ENCODE data around the gene SLC39A6. TPM values are rescaled to one million over a fixed set of nuclear protein-coding genes. Genes with fewer than 3 reads are reported as not detected.

SLC39A6 gene
- polyA plus RNA-seq, 2 of the 4 experiments (the other 2 are of a cell fraction), result 49.1 to 68.0 TPM

DNA sequence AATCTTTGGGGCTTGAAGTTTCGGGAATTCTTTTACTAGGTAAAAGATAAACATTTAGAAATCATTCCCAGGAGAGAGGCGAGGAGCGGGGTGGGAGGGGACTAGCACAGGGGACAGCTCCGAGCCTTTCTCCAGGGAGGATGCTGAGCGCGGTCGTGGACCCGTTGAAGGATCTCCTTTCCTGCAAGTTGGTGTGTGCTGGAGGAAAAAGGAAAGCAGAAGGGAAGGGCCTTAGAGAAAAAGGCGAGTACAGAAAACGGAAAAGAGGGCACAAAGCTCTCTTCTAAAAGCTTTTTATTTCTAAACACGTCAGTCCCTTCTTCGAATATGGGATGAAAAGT lies 640 bp downstream of the SLC39A6 start:
- ChIA-PET POLR2A (interaction anchor here (0.7 to 1.3 kb wide), 3 partner anchors 16 to 58 kb away, joined by 3 read pairs; partner anchors contain the start of gene MOCOS), CTCF (interaction anchor here (0.8 to 1.2 kb wide), 4 partner anchors 10 to 43 kb away, joined by 3 to 5 read pairs (median 4); no protein-coding TSS in a partner anchor)
- DNase-seq (ENCODE audit: low read depth in 1 of 2, low spot score in 1 of 2) (no peak), FAIRE-seq (no peak), ATAC-seq (peak in 1 of 2 experiments; percentile 30; a peak in 3 of 6 replicates)
- H3K27ac ChIP-seq, result peak overlapping the region; percentile 98 to 100
- H3K9me3 ChIP-seq, result no peaks in the 10 kb centered on the region
- H3K4me3 ChIP-seq, result peak overlapping the region; percentile 86
- 1% methylated on average over 11 of the region's 12 CpGs for WGBS (ENCODE audit: missing lambda C conversion rate)
- TF ChIP-seq HEYL (CRISPR knock-in tag; IDR thresholded peaks at IDR 0.05) (no peak), ZSCAN20 (CRISPR knock-in tag; IDR thresholded peaks at IDR 0.05) (no peak), MYC (IDR thresholded peaks at IDR 0.05; ENCODE audit: borderline replicate concordance, low read length) (no peak), MAZ (IDR thresholded peaks at IDR 0.05; ENCODE audit: borderline replicate concordance, low read depth, low read length) (no peak), HDAC2 (IDR thresholded peaks at IDR 0.05) (no peak), JUN (IDR thresholded peaks at IDR 0.05) (no peak), ZC3H11A (IDR thresholded peaks at IDR 0.05) (no peak), CBX8 (IDR thresholded peaks at IDR 0.05) (no peak), FOSL2 (IDR thresholded peaks at IDR 0.05) (no peak), FOSL2 (CRISPR knock-in tag; IDR thresholded peaks at IDR 0.05) (no peak), SREBF2 (IDR thresholded peaks at IDR 0.05) (no peak)
- TF ChIP-seq, protein P1, sequence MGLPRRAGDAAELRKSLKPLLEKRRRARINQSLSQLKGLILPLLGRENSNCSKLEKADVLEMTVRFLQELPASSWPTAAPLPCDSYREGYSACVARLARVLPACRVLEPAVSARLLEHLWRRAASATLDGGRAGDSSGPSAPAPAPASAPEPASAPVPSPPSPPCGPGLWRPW (IDR thresholded peaks at IDR 0.05), result no peak
- TF ChIP-seq, protein P2, sequence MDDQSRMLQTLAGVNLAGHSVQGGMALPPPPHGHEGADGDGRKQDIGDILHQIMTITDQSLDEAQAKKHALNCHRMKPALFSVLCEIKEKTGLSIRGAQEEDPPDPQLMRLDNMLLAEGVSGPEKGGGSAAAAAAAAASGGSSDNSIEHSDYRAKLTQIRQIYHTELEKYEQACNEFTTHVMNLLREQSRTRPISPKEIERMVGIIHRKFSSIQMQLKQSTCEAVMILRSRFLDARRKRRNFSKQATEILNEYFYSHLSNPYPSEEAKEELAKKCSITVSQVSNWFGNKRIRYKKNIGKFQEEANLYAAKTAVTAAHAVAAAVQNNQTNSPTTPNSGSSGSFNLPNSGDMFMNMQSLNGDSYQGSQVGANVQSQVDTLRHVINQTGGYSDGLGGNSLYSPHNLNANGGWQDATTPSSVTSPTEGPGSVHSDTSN (IDR thresholded peaks at IDR 0.05), result no peak
- TF ChIP-seq, protein P3, sequence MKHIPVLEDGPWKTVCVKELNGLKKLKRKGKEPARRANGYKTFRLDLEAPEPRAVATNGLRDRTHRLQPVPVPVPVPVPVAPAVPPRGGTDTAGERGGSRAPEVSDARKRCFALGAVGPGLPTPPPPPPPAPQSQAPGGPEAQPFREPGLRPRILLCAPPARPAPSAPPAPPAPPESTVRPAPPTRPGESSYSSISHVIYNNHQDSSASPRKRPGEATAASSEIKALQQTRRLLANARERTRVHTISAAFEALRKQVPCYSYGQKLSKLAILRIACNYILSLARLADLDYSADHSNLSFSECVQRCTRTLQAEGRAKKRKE (CRISPR knock-in tag; IDR thresholded peaks at IDR 0.05; ENCODE audit: low read depth), result no peak
- TF ChIP-seq, protein P4, sequence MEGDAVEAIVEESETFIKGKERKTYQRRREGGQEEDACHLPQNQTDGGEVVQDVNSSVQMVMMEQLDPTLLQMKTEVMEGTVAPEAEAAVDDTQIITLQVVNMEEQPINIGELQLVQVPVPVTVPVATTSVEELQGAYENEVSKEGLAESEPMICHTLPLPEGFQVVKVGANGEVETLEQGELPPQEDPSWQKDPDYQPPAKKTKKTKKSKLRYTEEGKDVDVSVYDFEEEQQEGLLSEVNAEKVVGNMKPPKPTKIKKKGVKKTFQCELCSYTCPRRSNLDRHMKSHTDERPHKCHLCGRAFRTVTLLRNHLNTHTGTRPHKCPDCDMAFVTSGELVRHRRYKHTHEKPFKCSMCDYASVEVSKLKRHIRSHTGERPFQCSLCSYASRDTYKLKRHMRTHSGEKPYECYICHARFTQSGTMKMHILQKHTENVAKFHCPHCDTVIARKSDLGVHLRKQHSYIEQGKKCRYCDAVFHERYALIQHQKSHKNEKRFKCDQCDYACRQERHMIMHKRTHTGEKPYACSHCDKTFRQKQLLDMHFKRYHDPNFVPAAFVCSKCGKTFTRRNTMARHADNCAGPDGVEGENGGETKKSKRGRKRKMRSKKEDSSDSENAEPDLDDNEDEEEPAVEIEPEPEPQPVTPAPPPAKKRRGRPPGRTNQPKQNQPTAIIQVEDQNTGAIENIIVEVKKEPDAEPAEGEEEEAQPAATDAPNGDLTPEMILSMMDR (IDR thresholded peaks at IDR 0.05), result no peak
- peaks cover 13% of the 10 kb centered on the region; the same call in 2 of the 3 replicates for H3K4me1 ChIP-seq
- peak overlapping the region; percentile 95 for H3K4me2 ChIP-seq

DNA sequence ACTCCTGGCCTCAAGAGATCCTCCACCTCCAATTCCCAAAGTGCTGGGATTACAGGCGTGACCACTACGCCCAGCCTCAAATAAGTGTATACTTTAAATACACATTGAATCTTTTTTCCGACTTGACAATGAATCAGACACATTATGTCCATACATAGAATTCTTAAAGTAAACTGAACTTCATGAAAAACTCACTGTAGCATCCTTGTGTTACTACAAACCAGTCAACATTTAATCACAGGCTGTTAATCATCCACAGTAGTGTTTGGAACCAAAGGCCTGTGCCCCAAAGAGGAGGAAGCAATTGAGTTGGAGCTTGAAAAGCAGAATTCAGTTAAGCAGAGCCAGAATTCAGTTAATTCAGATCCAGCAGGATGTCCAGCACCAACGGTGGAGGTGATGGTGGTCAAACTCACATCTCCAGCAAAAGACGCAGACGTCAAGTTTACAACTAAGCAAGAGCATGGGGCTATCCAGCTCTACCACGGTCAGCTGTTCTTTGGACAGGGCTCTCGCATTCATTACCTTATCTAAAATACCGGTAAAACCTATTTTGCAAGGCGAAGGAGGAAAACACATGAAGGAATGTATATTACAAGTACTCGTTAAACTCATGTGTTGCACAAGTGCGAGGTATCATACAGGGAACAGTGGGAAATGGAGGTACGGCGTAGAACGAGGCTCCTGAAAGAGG lies 1.2 kb downstream of the SLC39A6 start:
- peak overlapping the region; percentile 86 for H3K4me3 ChIP-seq
- H3K9me3 ChIP-seq, result no peaks in the 10 kb centered on the region
- H3K4me1 ChIP-seq, result peaks cover 13% of the 10 kb centered on the region; the same call in 2 of the 3 replicates
- DNase-seq (ENCODE audit: low read depth in 1 of 2, low spot score in 1 of 2), result peak in 1 of 2 experiments; percentile 1
- POLR2A ChIA-PET, result interaction anchor here (0.7 to 1.3 kb wide), 2 partner anchors 16 to 31 kb away, joined by 3 read pairs; no protein-coding TSS in a partner anchor
- ATAC-seq, result no peak
- TF ChIP-seq NFE2L2 (conservative IDR thresholded peaks at IDR 0.05; ENCODE audit: low read length), result no peak
- TF ChIP-seq, protein P5, sequence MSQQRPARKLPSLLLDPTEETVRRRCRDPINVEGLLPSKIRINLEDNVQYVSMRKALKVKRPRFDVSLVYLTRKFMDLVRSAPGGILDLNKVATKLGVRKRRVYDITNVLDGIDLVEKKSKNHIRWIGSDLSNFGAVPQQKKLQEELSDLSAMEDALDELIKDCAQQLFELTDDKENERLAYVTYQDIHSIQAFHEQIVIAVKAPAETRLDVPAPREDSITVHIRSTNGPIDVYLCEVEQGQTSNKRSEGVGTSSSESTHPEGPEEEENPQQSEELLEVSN (IDR thresholded peaks at IDR 0.05; ENCODE audit: borderline replicate concordance, low read depth), result no peak
- TF ChIP-seq ESRRA (IDR thresholded peaks at IDR 0.05; ENCODE audit: borderline replicate concordance, low read length), result no peak
- no peak for TF ChIP-seq EHF (CRISPR knock-in tag; IDR thresholded peaks at IDR 0.05)
- no peak for TF ChIP-seq POLR2A (IDR thresholded peaks at IDR 0.05; ENCODE audit: low read length)
- TF ChIP-seq MYC (IDR thresholded peaks at IDR 0.05; ENCODE audit: borderline replicate concordance, low read length), result no peak
- TF ChIP-seq, protein P6, sequence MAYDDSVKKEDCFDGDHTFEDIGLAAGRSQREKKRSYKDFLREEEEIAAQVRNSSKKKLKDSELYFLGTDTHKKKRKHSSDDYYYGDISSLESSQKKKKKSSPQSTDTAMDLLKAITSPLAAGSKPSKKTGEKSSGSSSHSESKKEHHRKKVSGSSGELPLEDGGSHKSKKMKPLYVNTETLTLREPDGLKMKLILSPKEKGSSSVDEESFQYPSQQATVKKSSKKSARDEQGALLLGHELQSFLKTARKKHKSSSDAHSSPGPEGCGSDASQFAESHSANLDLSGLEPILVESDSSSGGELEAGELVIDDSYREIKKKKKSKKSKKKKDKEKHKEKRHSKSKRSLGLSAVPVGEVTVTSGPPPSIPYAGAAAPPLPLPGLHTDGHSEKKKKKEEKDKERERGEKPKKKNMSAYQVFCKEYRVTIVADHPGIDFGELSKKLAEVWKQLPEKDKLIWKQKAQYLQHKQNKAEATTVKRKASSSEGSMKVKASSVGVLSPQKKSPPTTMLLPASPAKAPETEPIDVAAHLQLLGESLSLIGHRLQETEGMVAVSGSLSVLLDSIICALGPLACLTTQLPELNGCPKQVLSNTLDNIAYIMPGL (CRISPR knock-in tag; IDR thresholded peaks at IDR 0.05; ENCODE audit: borderline replicate concordance), result no peak
- TF ChIP-seq, protein P1 (IDR thresholded peaks at IDR 0.05), result no peak
- TF ChIP-seq HEYL (CRISPR knock-in tag; IDR thresholded peaks at IDR 0.05), result no peak
- no peak for TF ChIP-seq MAZ (IDR thresholded peaks at IDR 0.05; ENCODE audit: borderline replicate concordance, low read depth, low read length)
- TF ChIP-seq JUNB (IDR thresholded peaks at IDR 0.05), result no peak
- TF ChIP-seq RARB (CRISPR knock-in tag; IDR thresholded peaks at IDR 0.05), result no peak
- no peak for TF ChIP-seq FOXS1 (CRISPR knock-in tag; IDR thresholded peaks at IDR 0.05)
- FAIRE-seq, result no peak
- H3K4me2 ChIP-seq, result peak overlapping the region; percentile 95
- peak overlapping the region; percentile 98 to 100; a peak in 5 of 6 replicates for H3K27ac ChIP-seq
- WGBS (ENCODE audit: missing lambda C conversion rate), result 51% methylated on average over 15 of the region's 15 CpGs
- CTCF ChIA-PET, result interaction anchor here (1.1 to 1.2 kb wide), 2 partner anchors 20 to 32 kb away, joined by 3 to 5 read pairs; no protein-coding TSS in a partner anchor

Data from A549 (cell line).